ENCODE measurements around the gene CALU. TPM values are rescaled to one million over a fixed set of nuclear protein-coding genes. Genes with fewer than 3 reads are reported as not detected.

The CALU gene
- total RNA-seq, 2 donors from 2014 or later = 36.3 to 45.8 TPM

DNA sequence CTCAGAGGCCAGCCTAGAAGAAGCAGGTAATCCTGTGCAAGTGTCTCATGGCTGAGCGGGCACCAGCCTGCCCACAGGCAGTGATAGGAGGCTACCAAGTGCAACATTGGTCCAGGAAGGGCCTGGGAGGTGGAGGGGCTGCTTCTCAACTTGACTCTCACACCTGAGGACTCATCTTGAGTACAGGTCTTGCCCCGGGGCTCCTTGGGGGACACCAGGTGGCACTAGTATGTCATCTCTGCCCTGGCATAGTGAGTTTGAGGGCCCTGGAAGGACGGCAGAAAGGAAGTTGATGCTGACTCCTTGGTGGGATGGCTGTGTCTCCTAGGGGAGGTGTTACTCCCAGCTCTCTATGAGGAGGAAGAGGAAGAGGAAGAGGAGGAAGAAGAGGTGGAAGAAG lies 54.9 kb downstream of the CALU start:
- Histone ChIP-seq H3K9me3 (no peaks in the 10 kb centered on the region), H3K4me3 (no peak overlapping the region), H3K4me1 (peaks cover 15% of the 10 kb centered on the region), H3K27ac (no peak overlapping the region), H3K36me3 (replicated peaks in 1 of 2; ENCODE audit: insufficient read depth in 1 of 2, low read depth in 2 of 2) (no peaks in the 10 kb centered on the region), H3K27me3 (no peaks in the 10 kb centered on the region)
- no peak for DNase-seq
- intact Hi-C loops (cut with DNase I) = no loop called here
- TF ChIP-seq, protein P1, sequence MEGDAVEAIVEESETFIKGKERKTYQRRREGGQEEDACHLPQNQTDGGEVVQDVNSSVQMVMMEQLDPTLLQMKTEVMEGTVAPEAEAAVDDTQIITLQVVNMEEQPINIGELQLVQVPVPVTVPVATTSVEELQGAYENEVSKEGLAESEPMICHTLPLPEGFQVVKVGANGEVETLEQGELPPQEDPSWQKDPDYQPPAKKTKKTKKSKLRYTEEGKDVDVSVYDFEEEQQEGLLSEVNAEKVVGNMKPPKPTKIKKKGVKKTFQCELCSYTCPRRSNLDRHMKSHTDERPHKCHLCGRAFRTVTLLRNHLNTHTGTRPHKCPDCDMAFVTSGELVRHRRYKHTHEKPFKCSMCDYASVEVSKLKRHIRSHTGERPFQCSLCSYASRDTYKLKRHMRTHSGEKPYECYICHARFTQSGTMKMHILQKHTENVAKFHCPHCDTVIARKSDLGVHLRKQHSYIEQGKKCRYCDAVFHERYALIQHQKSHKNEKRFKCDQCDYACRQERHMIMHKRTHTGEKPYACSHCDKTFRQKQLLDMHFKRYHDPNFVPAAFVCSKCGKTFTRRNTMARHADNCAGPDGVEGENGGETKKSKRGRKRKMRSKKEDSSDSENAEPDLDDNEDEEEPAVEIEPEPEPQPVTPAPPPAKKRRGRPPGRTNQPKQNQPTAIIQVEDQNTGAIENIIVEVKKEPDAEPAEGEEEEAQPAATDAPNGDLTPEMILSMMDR (IDR thresholded peaks at IDR 0.05) = no peak
- no peak for TF ChIP-seq POLR2A (IDR thresholded peaks at IDR 0.05)
- ATAC-seq = no peak
- 62 to 75% methylated on average over 2 to 3 of the region's 3 CpGs for WGBS, 2 donors

DNA sequence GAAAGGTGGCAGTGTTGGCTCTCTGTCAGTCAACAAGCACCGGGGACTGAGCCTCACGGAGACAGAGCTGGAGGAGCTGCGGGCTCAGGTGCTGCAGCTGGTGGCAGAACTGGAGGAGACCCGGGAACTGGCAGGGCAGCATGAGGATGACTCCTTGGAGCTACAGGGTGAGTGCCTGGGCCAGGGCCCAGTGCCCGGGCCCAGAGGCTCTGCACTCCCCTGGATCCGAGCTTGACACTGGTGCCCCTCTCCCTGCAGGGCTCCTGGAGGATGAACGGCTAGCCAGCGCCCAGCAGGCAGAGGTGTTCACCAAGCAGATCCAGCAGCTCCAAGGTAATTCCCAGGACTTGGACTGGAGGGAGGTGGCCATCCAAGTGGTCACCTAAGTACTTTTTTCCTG lies 55.3 kb downstream of the CALU start:
- no peaks in the 10 kb centered on the region for H3K9me3 ChIP-seq
- DNase-seq (no peak), ATAC-seq (no peak)
- WGBS, 2 donors = 89 to 92% methylated on average over 5 to 7 of the region's 8 CpGs
- no peak overlapping the region for H3K4me3 ChIP-seq
- TF ChIP-seq, protein P1 (IDR thresholded peaks at IDR 0.05) = no peak
- TF ChIP-seq POLR2A (IDR thresholded peaks at IDR 0.05) = no peak
- H3K4me1 ChIP-seq = peaks cover 15% of the 10 kb centered on the region
- H3K36me3 ChIP-seq (replicated peaks in 1 of 2; ENCODE audit: insufficient read depth in 1 of 2, low read depth in 2 of 2) = no peaks in the 10 kb centered on the region
- H3K27me3 ChIP-seq = no peaks in the 10 kb centered on the region
- H3K27ac ChIP-seq = no peak overlapping the region
- intact Hi-C loops (cut with DNase I) = no loop called here

DNA sequence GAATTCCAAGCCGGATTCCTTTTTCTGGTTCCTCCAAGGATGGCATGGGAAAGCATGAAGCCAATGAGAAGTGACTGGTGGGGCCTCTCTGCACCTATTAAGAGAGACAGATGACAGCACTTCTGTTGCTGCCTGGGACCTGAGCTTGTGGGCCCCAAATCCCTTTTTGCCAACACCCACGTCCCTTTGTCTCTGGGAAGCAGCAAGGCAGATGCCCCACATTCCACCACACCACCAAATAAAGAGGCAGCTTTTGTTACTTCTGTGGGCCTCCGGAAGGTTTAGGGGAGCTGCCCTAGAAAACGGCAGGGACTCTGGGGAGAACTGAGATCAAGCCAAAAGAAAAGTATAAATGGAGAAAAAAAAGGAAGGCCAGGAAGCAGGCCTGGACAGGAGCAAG lies 56.0 kb downstream of the CALU start:
- TF ChIP-seq, protein P1 (IDR thresholded peaks at IDR 0.05) = no peak
- TF ChIP-seq POLR2A (IDR thresholded peaks at IDR 0.05) = no peak
- Histone ChIP-seq H3K4me1 (peaks cover 15% of the 10 kb centered on the region), H3K36me3 (replicated peaks in 1 of 2; ENCODE audit: insufficient read depth in 1 of 2, low read depth in 2 of 2) (no peaks in the 10 kb centered on the region), H3K27ac (no peak overlapping the region), H3K9me3 (no peaks in the 10 kb centered on the region), H3K4me3 (no peak overlapping the region), H3K27me3 (no peaks in the 10 kb centered on the region)
- DNase-seq = no peak
- ATAC-seq = no peak
- WGBS, 2 donors = 78 to 87% methylated on average over 4 of the region's 4 CpGs
- intact Hi-C loops (cut with DNase I) = no loop called here

DNA sequence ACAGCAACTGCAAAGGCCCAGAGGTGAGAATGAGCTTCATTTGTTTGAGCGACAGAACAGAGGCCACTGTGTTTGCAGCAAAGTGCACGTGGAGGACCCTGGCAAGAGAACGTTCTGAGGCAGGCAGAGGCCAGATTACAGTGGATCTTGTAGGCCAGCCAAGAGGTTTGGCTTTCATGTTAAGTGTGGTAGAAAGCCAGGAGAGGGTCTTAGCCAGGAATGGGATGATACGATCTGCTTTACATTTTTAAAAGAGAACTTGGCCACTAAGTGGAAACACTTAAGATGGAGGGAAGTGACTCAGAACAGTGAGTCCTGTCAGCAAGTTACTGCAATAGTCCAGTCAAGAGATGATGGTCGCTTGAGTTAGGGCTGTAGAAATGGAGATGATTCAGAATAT lies 57.2 kb downstream of the CALU start:
- intact Hi-C loops (cut with DNase I) = no loop called here
- Histone ChIP-seq H3K4me3 (no peak overlapping the region), H3K36me3 (replicated peaks in 1 of 2; ENCODE audit: insufficient read depth in 1 of 2, low read depth in 2 of 2) (no peaks in the 10 kb centered on the region), H3K27ac (no peak overlapping the region), H3K27me3 (no peaks in the 10 kb centered on the region), H3K4me1 (peaks cover 7% of the 10 kb centered on the region), H3K9me3 (no peaks in the 10 kb centered on the region)
- no peak for TF ChIP-seq POLR2A (IDR thresholded peaks at IDR 0.05)
- TF ChIP-seq, protein P1 (IDR thresholded peaks at IDR 0.05) = no peak
- DNase-seq = no peak
- no peak for ATAC-seq
- 74 to 78% methylated on average over 5 of the region's 5 CpGs for WGBS, 2 donors

DNA sequence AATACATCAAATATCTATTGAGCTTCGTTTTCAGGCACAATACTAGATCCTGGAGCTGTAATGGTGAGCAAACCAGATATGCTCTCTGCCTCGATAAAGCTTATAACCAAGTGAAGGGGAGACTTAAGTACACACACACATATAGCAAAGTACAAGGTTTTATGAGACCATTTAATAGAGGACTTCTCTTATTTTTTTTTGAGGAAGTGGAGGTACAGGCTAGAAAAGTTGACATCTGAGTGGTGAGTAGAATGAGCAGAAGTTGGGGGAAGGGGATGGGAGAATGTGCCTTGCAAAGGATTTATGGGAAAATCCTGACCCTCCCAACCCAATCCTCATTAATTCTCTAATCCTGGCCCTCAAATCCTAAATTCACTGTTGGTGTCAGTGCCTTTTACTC lies 60.3 kb downstream of the CALU start:
- Histone ChIP-seq H3K4me3 (no peak overlapping the region), H3K4me1 (no peaks in the 10 kb centered on the region), H3K27ac (no peak overlapping the region), H3K27me3 (no peaks in the 10 kb centered on the region), H3K36me3 (replicated peaks in 1 of 2; ENCODE audit: insufficient read depth in 1 of 2, low read depth in 2 of 2) (no peaks in the 10 kb centered on the region), H3K9me3 (no peaks in the 10 kb centered on the region)
- TF ChIP-seq, protein P1 (IDR thresholded peaks at IDR 0.05) = no peak
- no peak for TF ChIP-seq POLR2A (IDR thresholded peaks at IDR 0.05)
- DNase-seq (no peak), ATAC-seq (no peak)
- intact Hi-C loops (cut with DNase I) = no loop called here
- WGBS, 2 donors = 63 to 68% methylated on average over 2 of the region's 2 CpGs

All from body of pancreas (tissue), 4 donors.